ENCODE results near the gene TEDDM1. TPM values are rescaled to one million over a fixed set of nuclear protein-coding genes. Genes with fewer than 3 reads are reported as not detected.

The TEDDM1 gene
- total RNA-seq, 2 experiments from 2014 or later: not detected

- Histone ChIP-seq H3K27ac (ENCODE audit: low read depth, low read length, poor library complexity, severe bottlenecking) (no peak overlapping the region), H4K20me1 (ENCODE audit: insufficient read depth, low read length) (no peaks in the 10 kb centered on the region), H2AFZ (ENCODE audit: low read length) (no peak overlapping the region), H3K79me2 (ENCODE audit: insufficient read depth, low read depth, low read length) (no peaks in the 10 kb centered on the region), H3K4me1 (ENCODE audit: insufficient read depth, low read length, poor library complexity, severe bottlenecking) (no peaks in the 10 kb centered on the region), H3K4me2 (ENCODE audit: low read length) (no peak overlapping the region), H3K9me3 (ENCODE audit: low read length) (no peaks in the 10 kb centered on the region), H3K4me3 (ENCODE audit: low read depth, low read length, poor library complexity, severe bottlenecking) (no peak overlapping the region), H3K36me3 (ENCODE audit: insufficient read depth, low read length) (no peaks in the 10 kb centered on the region), H3K9me2 (ENCODE audit: insufficient read depth, low read length) (no peaks in the 10 kb centered on the region)
- ChIA-PET CTCF (ENCODE audit: unreplicated experiment) (no interaction called here), POLR2A (no interaction called here)
- intact Hi-C loops (cut with micrococcal nuclease; ENCODE audit: unreplicated experiment): no loop called here
- DNase-seq (ENCODE audit: low spot score): no peak
- TF ChIP-seq CTCF (conservative IDR thresholded peaks at IDR 0.05; ENCODE audit: low read length): no peak
- TF ChIP-seq EZH2phosphoT487 (IDR thresholded peaks at IDR 0.05; ENCODE audit: borderline replicate concordance, low read depth, low read length): no peak
- no TSS peak for BruUV-seq (replicated peaks)
Measured at GRCh38 chr1:182351790-182352364, 48.6 kb downstream of the TEDDM1 start.

- BruUV-seq (replicated peaks): no TSS peak
- intact Hi-C loops (cut with micrococcal nuclease; ENCODE audit: unreplicated experiment): no loop called here
- ChIA-PET POLR2A (no interaction called here), CTCF (ENCODE audit: unreplicated experiment) (no interaction called here)
- TF ChIP-seq EZH2phosphoT487 (IDR thresholded peaks at IDR 0.05; ENCODE audit: borderline replicate concordance, low read depth, low read length): no peak
- no peak for TF ChIP-seq CTCF (conservative IDR thresholded peaks at IDR 0.05; ENCODE audit: low read length)
- Histone ChIP-seq H3K79me2 (ENCODE audit: insufficient read depth, low read depth, low read length) (no peaks in the 10 kb centered on the region), H3K4me3 (ENCODE audit: low read depth, low read length, poor library complexity, severe bottlenecking) (no peak overlapping the region), H4K20me1 (ENCODE audit: insufficient read depth, low read length) (no peaks in the 10 kb centered on the region), H3K4me1 (ENCODE audit: insufficient read depth, low read length, poor library complexity, severe bottlenecking) (no peaks in the 10 kb centered on the region), H3K4me2 (ENCODE audit: low read length) (no peak overlapping the region), H3K9me3 (ENCODE audit: low read length) (no peaks in the 10 kb centered on the region), H3K27ac (ENCODE audit: low read depth, low read length, poor library complexity, severe bottlenecking) (no peak overlapping the region), H3K36me3 (ENCODE audit: insufficient read depth, low read length) (no peaks in the 10 kb centered on the region), H2AFZ (ENCODE audit: low read length) (no peak overlapping the region), H3K9me2 (ENCODE audit: insufficient read depth, low read length) (no peaks in the 10 kb centered on the region)
- DNase-seq (ENCODE audit: low spot score): no peak
Measured at GRCh38 chr1:182350839-182351238, 49.6 kb downstream of the TEDDM1 start.

- Histone ChIP-seq H3K4me2 (ENCODE audit: low read length) (no peak overlapping the region), H3K9me2 (ENCODE audit: insufficient read depth, low read length) (no peaks in the 10 kb centered on the region), H2AFZ (ENCODE audit: low read length) (no peak overlapping the region), H3K36me3 (ENCODE audit: insufficient read depth, low read length) (no peaks in the 10 kb centered on the region), H3K79me2 (ENCODE audit: insufficient read depth, low read depth, low read length) (no peaks in the 10 kb centered on the region), H4K20me1 (ENCODE audit: insufficient read depth, low read length) (no peaks in the 10 kb centered on the region), H3K4me3 (ENCODE audit: low read depth, low read length, poor library complexity, severe bottlenecking) (no peak overlapping the region), H3K4me1 (ENCODE audit: insufficient read depth, low read length, poor library complexity, severe bottlenecking) (no peaks in the 10 kb centered on the region), H3K27ac (ENCODE audit: low read depth, low read length, poor library complexity, severe bottlenecking) (no peak overlapping the region), H3K9me3 (ENCODE audit: low read length) (no peaks in the 10 kb centered on the region)
- POLR2A ChIA-PET: interaction anchor here (0.6 kb wide), 1 partner anchor 289 kb away, joined by 4 read pairs; no protein-coding TSS in a partner anchor
- TF ChIP-seq EZH2phosphoT487 (IDR thresholded peaks at IDR 0.05; ENCODE audit: borderline replicate concordance, low read depth, low read length) (no peak), CTCF (conservative IDR thresholded peaks at IDR 0.05; ENCODE audit: low read length) (no peak)
- intact Hi-C loops (cut with micrococcal nuclease; ENCODE audit: unreplicated experiment): no loop called here
- DNase-seq (ENCODE audit: low spot score): no peak
- CTCF ChIA-PET (ENCODE audit: unreplicated experiment): no interaction called here
- no TSS peak for BruUV-seq (replicated peaks)
Measured at GRCh38 chr1:182348961-182349747, 51.3 kb downstream of the TEDDM1 start.
